HG03571 (cell line): ENCODE measurements around the gene YTHDC1.
"Not testable (repeated sequence)": the region's sequence is repeated elsewhere in the genome, so short reads cannot be mapped to it uniquely, and the experiment has no call there.

Experiments
- ATAC-seq: cut with Tn5 transposase; IDR thresholded peaks from one replicate; pipeline ENCODE4 v1.9.1; 2021; ENCODE audit not compliant: unreplicated experiment

The YTHDC1 gene

GRCh38 chr4:68297137-68297536, 52.8 kb downstream of the YTHDC1 start:
- ATAC-seq = no peak

- ATAC-seq = no peak
Measured at GRCh38 chr4:68291256-68291655, 58.6 kb downstream of the YTHDC1 start.

- ATAC-seq = no peak
Measured at GRCh38 chr4:68288393-68288740, 61.5 kb downstream of the YTHDC1 start.

GRCh38 chr4:68287704-68288392, 62.0 kb downstream of the YTHDC1 start:
- ATAC-seq = no peak

- no peak for ATAC-seq
Measured at GRCh38 chr4:68283714-68284113, 66.2 kb downstream of the YTHDC1 start.

DNA sequence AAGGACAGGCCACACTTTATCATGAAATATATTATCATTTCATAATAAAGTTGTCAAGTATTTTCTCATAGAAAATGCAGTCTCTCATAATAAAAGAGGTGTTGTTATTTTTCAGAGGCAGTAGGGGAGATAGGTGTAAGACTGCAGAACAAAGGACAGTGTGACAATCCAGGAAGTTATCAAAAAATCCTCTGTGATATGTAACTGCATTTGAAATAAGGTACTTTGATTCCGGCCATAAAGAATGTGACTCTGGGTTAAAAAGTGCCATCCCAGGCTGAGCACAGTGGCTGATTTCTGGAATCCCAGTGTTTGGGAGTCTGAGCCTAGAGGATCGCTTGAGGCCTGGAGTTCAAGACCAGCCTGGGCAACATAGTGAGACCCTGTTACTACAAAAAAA, 66.8 kb downstream of the YTHDC1 start:
- ATAC-seq = no peak

GRCh38 chr4:68281796-68282740, 67.8 kb downstream of the YTHDC1 start:
- not testable (repeated sequence) for ATAC-seq

- no peak for ATAC-seq
Measured at GRCh38 chr4:68278029-68278428, 71.9 kb downstream of the YTHDC1 start.

DNA sequence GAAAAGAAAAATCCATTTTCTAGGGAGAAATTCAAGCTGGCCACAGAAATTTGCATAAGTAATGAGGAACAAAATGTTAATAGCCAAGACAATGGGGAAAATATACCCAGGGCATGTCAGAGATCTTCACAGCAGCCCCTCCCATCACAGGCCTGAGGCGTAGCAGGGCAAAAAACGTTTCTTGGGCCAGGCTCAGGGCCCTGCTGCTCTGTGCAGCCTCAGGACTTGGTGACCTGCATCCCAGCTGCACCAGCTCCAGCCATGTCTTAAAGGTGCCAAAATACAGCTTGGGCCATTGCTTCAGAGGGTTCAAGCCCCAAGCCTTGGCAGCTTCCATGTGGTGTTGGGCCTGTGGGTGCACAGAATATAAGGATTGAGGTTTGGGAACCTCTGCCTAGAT, 72.3 kb downstream of the YTHDC1 start:
- ATAC-seq = no peak

DNA sequence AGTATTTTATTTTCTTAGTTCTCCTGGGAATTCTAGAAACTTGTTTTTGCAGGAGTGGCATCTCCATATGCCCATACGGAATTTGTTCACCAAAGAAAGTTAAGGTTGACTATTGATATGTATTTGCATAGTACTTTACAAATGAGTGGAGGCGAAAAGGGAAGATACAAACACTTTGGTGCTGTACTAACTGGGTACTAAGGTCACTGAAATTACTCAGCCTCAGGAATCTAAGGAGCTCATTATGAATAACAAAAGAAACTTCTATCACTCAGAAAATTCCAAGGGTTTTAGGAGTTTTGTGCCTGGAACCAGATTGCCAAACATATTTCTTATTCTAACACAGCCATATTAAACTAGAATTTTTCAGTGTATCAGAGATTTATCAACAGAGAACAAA, 77.0 kb downstream of the YTHDC1 start:
- no peak for ATAC-seq

GRCh38 chr4:68272380-68272779, 77.5 kb downstream of the YTHDC1 start:
- ATAC-seq = no peak

GRCh38 chr4:68271851-68272357, 78.0 kb downstream of the YTHDC1 start:
- peak; percentile 50 for ATAC-seq

- ATAC-seq = no peak
Measured at GRCh38 chr4:68267433-68267944, 82.4 kb downstream of the YTHDC1 start.

DNA sequence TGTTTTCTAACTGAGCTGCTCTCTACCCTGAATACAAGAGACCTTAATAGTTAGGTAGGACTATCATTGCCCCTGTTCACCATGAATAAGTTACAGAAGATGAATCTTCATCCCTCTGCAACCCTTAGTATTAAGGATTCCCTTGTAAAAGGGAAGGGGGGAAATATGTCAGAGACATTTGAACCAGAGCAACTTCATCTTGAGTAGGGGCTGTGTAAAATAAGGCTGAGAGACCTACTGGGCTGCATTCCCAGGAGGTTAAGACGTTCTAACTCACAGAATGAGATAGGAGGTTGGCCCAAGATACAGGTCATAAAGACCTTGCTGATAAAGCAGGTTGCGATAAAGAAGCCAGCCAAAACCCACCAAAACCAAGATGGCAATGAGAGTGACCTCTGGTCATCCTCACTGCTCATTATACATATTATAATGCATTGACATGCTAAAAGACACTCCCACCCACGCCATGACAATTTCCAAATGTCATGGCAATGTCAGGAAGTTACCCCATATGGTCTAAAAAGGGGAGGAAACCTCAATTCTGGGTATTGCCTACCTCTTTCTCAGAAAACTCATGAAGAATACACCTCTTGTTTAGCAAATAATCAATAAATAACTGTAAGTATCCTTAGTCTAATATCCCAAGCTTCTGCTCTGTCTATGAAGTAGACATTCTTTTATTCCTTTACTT, 84.9 kb downstream of the YTHDC1 start:
- no peak for ATAC-seq
